HFFc6 (cell line): Measurements from ENCODE around the gene SIGLEC7. TPM values are rescaled to one million over a fixed set of nuclear protein-coding genes. Genes with fewer than 3 reads are reported as not detected.

ENCODE experiments used
- DNase-seq: peaks from one replicate; pipeline ENCODE4 v3.0.0-alpha.2; 2018
- H3K27ac Mint-ChIP-seq: 2 replicates; pipeline ENCODE4 v1.8.0; 2020; ENCODE audit warnings: mild to moderate bottlenecking, mixed read lengths
- H3K27me3 Mint-ChIP-seq: 2 replicates; pipeline ENCODE4 v1.8.0; 2021; ENCODE audit warnings: mild to moderate bottlenecking, moderate library complexity, mixed read lengths; ENCODE audit not compliant: insufficient read depth
- H3K36me3 Mint-ChIP-seq: 2 replicates; pipeline ENCODE4 v1.8.0; 2021; ENCODE audit warnings: low read depth, mixed read lengths
- H3K4me1 Mint-ChIP-seq: 2 replicates; pipeline ENCODE4 v1.8.0; 2020; ENCODE audit warnings: low read depth, mixed read lengths
- H3K4me3 Mint-ChIP-seq: 2 replicates; pipeline ENCODE4 v1.8.0; 2020; ENCODE audit warnings: mild to moderate bottlenecking, moderate library complexity, mixed read lengths
- H3K9me3 Mint-ChIP-seq: 2 replicates; pipeline ENCODE4 v1.8.0; 2020; ENCODE audit warnings: mild to moderate bottlenecking, mixed read lengths
- total RNA-seq, 6 experiments: library from RNA; stranded (reverse); fragmentation: NEBNext Ultra II Directional; extraction: Animal tissue kit (Norgen Biotek cat#: 25700); gene quantifications; 2 replicates in 1 of 6; 3 replicates in 5 of 6; pipeline ENCODE4 v1.2.3, GENCODE V29; 2021
- TF ChIP-seq, protein P1 (sequence below): fragments of 200-600 bp; sonication (generic); IDR thresholded peaks from 2 replicates; pipeline ENCODE4 v1.5.0; 2021; ENCODE audit warnings: antibody characterized with exemption, mild to moderate bottlenecking

Gene SIGLEC7
- total RNA-seq, 6 experiments from 2014 or later, result not detected

GRCh38 chr19:51123381-51123800 lies 18.7 kb upstream of the SIGLEC7 start:
- Mint-ChIP-seq H3K9me3 (peaks cover 4% of the 10 kb centered on the region; the same call in 1 of the 2 replicates), H3K27ac (no peak overlapping the region), H3K4me1 (peaks cover 6% of the 10 kb centered on the region; the same call in 1 of the 2 replicates), H3K36me3 (no peaks in the 10 kb centered on the region), H3K4me3 (no peak overlapping the region), H3K27me3 (peaks cover 15% of the 10 kb centered on the region)
- TF ChIP-seq, protein P1, sequence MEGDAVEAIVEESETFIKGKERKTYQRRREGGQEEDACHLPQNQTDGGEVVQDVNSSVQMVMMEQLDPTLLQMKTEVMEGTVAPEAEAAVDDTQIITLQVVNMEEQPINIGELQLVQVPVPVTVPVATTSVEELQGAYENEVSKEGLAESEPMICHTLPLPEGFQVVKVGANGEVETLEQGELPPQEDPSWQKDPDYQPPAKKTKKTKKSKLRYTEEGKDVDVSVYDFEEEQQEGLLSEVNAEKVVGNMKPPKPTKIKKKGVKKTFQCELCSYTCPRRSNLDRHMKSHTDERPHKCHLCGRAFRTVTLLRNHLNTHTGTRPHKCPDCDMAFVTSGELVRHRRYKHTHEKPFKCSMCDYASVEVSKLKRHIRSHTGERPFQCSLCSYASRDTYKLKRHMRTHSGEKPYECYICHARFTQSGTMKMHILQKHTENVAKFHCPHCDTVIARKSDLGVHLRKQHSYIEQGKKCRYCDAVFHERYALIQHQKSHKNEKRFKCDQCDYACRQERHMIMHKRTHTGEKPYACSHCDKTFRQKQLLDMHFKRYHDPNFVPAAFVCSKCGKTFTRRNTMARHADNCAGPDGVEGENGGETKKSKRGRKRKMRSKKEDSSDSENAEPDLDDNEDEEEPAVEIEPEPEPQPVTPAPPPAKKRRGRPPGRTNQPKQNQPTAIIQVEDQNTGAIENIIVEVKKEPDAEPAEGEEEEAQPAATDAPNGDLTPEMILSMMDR, result no peak
- DNase-seq, result no peak

- Mint-ChIP-seq H3K27me3 (peaks cover 12% of the 10 kb centered on the region), H3K4me1 (peaks cover 5% of the 10 kb centered on the region; the same call in 1 of the 2 replicates), H3K36me3 (no peaks in the 10 kb centered on the region), H3K9me3 (peaks cover 4% of the 10 kb centered on the region; the same call in 1 of the 2 replicates), H3K27ac (no peak overlapping the region), H3K4me3 (no peak overlapping the region)
- TF ChIP-seq, protein P1, result no peak
- DNase-seq, result no peak
Measured at GRCh38 chr19:51123802-51124201, 18.3 kb upstream of the SIGLEC7 start.

DNA sequence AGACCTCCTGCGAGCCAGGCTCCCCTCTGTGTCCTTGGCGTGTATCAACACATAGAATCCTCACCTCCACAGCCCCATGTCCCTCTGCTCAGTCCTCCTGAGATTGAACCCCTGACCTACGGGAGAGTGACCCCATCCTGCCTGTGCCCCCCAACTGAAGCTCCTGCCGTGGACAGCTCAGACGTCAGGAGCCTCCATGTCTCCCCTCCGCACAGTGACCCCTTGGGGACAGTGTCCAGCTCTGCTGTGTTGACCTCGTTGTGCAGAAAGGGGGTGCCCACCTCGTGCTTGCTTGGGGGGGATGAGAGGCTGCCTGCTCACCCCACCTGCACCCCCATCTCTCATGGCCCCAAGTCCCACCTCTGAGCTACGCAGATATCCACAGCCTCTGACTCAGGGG lies 17.9 kb upstream of the SIGLEC7 start:
- H3K36me3 Mint-ChIP-seq, result no peaks in the 10 kb centered on the region
- no peak overlapping the region for H3K4me3 Mint-ChIP-seq
- TF ChIP-seq, protein P1, result no peak
- no peak for DNase-seq
- no peak overlapping the region for H3K27ac Mint-ChIP-seq
- peaks cover 1% of the 10 kb centered on the region; the same call in 1 of the 2 replicates for H3K4me1 Mint-ChIP-seq
- peaks cover 4% of the 10 kb centered on the region; the same call in 1 of the 2 replicates for H3K9me3 Mint-ChIP-seq
- peaks cover 11% of the 10 kb centered on the region for H3K27me3 Mint-ChIP-seq

DNA sequence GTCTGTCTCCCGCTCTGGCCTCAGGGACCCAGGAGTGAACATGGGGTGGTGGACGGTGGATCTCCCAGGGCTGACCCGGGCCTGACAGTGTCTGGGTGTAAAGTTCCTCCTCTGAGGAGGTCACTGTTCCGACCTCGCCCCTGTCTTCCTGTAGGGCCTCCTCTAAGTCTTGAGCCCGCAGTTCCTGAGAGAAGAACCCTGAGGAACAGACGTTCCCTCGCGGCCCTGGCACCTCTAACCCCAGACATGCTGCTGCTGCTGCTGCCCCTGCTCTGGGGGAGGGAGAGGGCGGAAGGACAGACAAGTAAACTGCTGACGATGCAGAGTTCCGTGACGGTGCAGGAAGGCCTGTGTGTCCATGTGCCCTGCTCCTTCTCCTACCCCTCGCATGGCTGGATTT lies 17.4 kb upstream of the SIGLEC7 start, which contains the start of gene SIGLEC9:
SIGLEC9 (plus strand) TSS at position 178 of the 400 bp plus-strand sequence; CDS start at position 247, 69 bp downstream.
- Mint-ChIP-seq H3K9me3 (peaks cover 4% of the 10 kb centered on the region; the same call in 1 of the 2 replicates), H3K4me3 (no peak within 1 kb of the TSS), H3K4me1 (no peaks in the 10 kb centered on the region; the same call in 1 of the 2 replicates), H3K27me3 (peaks cover 12% of the 10 kb centered on the region), H3K27ac (no peak within 1 kb of the TSS), H3K36me3 (no peaks in the 10 kb centered on the region)
- no peak for DNase-seq
- TF ChIP-seq, protein P1, result no peak

DNA sequence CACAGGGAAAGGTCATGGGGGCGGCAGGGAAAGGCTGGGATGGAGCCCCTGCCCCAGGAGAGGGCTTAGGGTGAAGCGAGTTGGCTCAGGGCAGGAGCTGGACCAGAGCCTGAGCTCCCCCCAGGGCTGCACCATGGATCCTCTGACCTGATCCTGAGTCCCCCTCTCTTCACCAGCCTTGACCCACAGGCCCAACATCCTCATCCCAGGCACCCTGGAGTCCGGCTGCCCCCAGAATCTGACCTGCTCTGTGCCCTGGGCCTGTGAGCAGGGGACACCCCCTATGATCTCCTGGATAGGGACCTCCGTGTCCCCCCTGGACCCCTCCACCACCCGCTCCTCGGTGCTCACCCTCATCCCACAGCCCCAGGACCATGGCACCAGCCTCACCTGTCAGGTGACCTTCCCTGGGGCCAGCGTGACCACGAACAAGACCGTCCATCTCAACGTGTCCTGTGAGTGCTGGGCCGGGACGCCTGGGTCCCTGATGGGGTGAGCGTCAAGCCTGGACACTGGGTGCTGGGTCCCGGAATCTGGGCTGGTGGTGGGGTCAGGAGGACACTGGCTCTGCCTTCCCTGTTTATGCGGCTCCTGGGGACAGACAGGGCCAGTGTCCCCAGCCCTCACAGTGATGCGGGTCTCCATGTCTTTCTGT lies 16.6 kb upstream of the SIGLEC7 start:
- DNase-seq, result no peak
- no peak overlapping the region for H3K27ac Mint-ChIP-seq
- TF ChIP-seq, protein P1, result no peak
- H3K27me3 Mint-ChIP-seq, result peaks cover 10% of the 10 kb centered on the region
- H3K9me3 Mint-ChIP-seq, result peaks cover 6% of the 10 kb centered on the region; the same call in 1 of the 2 replicates
- H3K4me1 Mint-ChIP-seq, result no peaks in the 10 kb centered on the region; the same call in 1 of the 2 replicates
- no peak overlapping the region for H3K4me3 Mint-ChIP-seq
- no peaks in the 10 kb centered on the region for H3K36me3 Mint-ChIP-seq
